Pons (tissue), 1 donor: Measurements from ENCODE around the gene RNASE9.
"Not testable (repeated sequence)": the region's sequence is repeated elsewhere in the genome, so short reads cannot be mapped to it uniquely, and the experiment has no call there.

Experiments
- DNase-seq: peaks from one replicate; pipeline ENCODE4 v3.0.0-alpha.2; 2016; ENCODE audit warnings: low spot score

The RNASE9 gene

GRCh38 chr14:20560961-20561360 is at the start of gene RNASE9:
Gene RNASE9 (minus strand): TSS chr14:20561047.
- DNase-seq = no peak

GRCh38 chr14:20610002-20610765 is 49.3 kb upstream of the RNASE9 start:
- peak; percentile 78 for DNase-seq

DNA sequence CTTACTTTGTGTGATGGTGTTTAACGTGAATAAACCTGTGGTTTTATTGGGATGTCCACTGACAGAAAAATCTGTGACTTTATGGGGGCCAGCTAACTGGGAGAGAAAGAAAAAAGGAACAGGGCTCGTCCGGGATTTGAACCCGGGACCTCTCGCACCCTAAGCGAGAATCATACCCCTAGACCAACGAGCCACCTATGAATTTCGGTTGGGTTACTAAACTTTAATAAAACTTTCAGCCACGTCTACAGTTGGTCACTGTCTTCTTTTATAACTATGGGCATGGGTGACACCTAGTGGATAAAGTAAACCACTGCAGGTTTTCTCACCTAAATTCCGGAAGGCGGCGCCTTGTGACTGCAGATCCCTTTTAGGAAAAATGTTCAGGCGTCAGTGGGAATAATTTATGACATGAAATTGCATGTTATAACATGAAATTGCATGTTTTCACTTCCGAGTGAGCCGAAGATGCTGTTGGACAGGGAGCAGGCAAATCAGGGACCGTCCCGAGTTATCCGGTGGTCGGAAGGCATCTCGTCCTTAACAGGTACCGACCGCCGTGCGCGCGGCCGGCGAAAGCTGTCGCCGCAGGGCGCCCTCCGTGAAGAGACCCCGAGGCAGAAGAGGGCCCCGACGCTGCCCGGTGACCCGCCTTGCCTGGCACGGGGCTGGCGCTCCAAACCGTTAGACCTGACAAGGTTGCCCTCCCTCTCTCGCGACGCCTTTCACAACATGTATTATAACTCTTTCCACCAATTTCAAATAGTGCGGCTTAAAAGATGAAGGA is 48.6 kb upstream of the RNASE9 start:
- peak; percentile 96 for DNase-seq

- no peak for DNase-seq
Observed at GRCh38 chr14:20608383-20609110, 47.7 kb upstream of the RNASE9 start.

DNA sequence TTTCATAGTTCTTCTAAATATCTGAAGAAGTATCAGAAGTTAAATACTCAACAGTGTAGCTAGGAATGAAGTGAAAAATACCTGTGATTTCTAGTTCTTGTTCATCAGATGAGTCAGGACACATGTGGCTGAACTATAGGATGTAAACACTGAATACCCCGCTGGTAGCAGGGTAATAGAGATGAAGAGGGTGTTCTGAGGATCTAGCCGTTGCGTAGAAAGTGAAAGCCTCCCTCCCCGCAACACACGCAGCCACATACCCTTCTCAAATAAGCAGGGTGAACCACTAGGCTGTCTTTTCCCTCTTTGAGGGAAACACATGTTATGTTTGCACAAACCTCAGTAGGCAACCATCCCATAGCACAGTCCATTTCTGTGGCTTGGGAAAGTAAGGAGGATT is 46.8 kb upstream of the RNASE9 start:
- no peak for DNase-seq

DNA sequence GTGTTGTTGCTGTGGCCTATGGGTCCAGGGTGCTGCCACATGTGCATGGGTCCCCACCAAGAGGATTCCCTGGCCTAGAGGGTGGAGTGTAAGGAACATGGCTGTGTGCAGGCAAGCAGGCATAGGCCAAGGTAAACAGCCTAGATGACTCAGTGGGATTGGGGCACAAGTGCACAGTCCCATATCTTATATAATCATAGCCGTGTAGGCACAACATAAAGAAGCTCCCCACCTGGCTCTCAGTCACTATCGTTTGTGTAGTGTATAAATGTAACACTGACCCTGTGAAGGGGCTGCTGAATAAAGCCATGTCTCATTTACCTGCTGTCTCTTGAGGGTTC is 46.0 kb upstream of the RNASE9 start:
- DNase-seq = no peak

DNA sequence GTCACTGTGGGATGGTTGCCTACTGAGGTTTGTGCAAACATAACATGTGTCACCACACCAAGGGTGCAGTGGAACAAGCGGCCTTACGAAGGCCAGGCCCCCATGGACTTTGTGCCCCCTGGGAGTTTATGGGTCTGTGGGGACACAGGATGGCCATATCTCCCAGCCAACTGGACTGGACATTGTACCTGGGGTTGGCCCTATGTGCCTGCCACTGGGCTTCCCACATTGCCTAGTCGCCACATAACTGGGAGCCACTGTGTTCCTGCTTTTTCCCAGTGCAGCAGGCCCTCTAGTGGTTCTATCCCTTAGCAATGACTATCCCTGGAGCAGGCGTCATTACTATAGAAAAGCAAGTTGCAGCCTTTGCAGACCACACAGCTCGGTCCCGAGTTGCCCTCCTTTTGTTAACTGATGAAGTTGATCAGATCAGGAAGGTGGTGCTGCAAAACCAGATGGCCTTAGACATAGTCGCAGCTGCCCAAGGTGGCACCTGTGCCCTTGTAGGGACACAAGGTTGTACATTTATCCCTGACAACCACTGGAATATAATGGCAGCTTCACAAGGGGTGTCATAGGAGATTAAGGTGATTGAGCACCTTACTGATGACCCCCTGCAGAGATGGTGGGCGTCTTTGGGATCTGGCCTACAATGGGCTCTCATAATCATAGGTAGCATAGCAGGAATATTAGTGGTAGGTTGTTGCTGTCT is 45.5 kb upstream of the RNASE9 start:
- DNase-seq = peak; percentile 47

DNA sequence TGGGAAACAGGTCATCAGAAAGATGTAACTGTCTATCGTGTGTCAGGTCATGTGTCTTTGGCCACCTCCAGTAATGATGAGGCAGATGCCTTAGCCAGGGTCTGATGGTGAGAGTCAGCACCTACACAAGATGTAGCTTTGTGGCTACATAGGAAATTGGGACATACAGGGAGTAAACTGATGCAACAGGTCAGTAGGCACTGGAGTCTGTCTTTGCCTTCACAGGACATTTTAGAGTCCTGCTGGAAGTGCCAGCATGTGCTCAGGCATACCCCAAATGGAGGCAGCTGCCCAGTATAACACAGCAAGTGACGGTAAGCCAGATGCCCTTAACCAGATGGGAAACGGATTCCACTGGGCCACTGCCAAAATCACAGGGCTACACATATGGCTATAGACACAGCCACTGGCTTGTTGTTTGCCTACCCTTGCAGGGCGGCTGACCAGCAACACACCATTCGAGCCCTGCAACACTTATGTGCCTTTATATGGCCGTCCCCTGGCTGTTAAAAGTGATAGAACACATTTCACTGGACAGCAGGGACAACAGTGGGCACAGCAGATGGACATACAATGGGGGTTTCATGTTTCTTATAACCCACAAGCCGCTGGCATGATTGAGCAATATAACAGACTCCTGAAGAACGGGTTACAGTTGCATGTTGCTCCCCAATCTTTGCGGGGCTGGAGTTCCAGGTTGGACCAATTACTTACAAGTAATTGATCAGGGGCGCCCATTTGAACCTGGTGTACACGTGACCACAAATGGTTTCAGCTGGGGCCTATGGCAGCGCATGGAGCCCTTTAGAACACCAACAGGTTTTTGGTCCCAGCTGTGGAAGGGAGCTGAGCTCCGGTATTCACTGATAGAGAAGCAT is 43.2 kb upstream of the RNASE9 start:
- DNase-seq = no peak

DNA sequence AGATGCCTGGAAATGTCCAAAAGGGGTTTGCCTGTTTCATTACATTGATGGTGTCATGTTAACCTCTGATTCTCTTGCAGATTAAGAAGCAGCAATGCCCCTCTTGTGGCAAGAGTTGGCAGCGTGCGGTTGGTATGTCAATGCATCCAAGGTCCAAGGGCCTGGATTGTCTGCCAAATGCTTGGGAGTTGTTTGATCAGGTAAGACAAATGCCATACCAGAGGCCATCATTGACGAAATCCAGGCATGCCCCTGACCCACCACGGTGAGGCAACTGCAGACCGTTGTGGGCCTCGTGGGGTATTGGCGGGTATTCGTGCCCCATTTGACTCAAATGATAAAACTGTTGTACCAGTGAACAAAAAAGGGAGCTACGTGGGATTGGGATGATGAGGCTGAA is 41.7 kb upstream of the RNASE9 start:
- no peak for DNase-seq

DNA sequence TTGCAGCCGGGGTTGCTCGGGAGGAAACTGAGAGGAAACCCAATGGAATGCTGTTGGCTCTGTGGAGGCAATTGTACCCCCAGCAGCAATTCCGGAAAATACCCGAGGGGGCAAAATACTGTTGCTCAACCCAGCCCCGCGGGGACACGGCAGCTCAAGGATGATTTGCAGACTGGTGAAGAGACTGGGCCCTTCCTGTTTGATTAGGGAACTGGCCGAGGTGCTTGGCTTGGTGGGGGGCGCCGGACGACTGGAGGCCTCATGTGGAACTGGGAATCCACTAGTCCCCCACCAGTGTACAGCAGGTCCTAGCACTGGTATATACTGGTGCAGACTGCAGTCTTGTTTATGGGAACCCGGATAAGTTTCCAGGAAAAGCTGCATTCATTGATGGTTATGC is 40.7 kb upstream of the RNASE9 start:
- DNase-seq = no peak

- DNase-seq = no peak
Observed at GRCh38 chr14:20597108-20597507, 36.3 kb upstream of the RNASE9 start.

DNA sequence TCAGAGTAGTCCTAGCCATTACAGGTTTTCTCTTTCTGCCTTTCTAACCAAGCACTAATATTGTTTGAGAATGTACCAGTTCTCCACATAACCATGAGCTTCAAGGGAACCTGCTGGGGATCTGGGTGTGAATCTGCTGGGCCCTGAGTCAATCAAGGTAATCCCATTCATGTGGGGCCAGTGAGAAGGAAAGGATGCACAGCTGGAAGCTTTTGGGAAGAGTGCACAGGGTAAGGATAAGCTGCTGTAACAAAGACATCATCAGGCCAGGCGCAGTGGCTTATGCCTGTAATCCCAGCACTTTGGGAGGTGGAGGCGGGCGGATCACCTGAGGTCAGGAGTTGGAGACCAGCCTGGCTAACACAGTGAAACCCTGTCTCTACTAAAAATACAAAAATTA is 34.9 kb upstream of the RNASE9 start:
- DNase-seq = not testable (repeated sequence)

GRCh38 chr14:20592574-20592973 is 31.7 kb upstream of the RNASE9 start:
- DNase-seq = no peak

DNA sequence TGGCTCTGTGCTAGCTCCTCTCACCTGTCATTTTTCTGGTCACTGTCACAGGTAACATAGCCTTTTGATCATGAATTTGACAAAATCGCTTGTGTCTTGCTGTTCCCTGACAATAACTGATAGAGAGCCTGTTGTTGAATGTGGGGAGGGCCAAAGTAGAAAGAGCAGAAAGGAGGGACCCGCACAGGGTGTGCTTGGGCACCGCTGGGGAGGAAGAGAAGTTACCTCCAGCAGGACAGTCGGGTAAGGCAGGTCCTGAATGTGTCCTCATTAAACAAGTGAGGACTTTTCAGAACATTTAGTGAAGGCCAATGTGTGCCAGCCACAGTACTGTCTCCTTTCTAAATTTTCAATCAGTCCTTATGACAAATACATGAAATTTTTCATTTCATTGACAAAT is 30.4 kb upstream of the RNASE9 start, which contains the start of gene RNASE12:
Gene RNASE12 (minus strand): TSS at position 142 of the 400 bp plus-strand sequence. CDS start 653 bp downstream, outside the sequence.
- DNase-seq = no peak

DNA sequence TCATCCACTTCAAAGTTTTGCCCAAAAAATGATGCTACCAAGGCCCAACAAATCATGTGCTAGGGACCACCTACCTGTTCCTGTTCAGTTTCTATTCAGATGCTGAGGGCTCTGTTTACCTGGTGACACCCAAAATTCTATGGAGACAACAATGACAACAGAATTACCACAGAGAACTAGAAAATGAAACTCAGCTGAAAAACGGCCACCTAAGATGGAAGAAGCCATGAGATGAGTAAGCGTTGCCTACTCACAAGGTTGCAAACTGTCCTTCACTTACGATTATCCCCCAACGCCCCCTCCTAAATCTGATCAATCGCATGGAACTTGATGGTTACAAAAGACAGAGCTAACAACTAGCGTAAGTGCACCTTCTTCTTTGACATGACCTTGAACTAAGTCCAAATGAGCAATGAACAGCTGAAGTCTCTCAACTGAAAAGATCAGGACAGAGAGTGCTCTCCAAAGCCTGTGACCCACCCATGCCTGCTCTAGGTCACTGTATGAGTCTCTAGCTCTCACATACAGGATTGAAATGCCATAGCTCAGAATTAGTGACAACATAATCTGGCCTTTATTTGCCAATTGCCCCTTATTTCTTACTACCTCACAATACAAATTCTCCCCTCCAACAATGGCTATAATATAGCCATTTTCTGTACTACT is 26.8 kb upstream of the RNASE9 start, which contains the start of gene RNASE11:
Gene RNASE11 (minus strand): TSS at position 513 of the 666 bp plus-strand sequence.
- DNase-seq = no peak

DNA sequence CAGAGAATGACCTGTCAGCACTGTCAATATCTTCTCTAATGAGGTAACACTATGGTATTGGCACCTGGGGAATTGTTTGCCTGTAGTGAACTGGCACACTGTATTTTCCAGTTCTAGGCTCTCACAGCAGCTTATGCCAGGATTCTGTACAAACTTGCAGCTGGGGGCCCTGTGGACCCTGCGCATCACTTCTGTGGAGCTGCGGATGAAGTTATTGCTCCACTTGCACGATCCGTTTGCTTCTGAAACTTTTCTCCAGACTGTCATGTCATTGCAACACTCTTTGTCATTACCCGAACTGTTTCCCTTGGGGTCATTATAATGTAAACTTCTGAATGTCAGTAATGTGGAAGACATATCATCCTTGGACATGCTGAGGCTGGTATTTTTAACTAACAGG is 23.1 kb upstream of the RNASE9 start:
- DNase-seq = no peak

GRCh38 chr14:20583142-20583541 is 22.3 kb upstream of the RNASE9 start:
- no peak for DNase-seq

- DNase-seq = no peak
Observed at GRCh38 chr14:20580242-20580641, 19.4 kb upstream of the RNASE9 start.

- no peak for DNase-seq
Observed at GRCh38 chr14:20578784-20579502, 18.1 kb upstream of the RNASE9 start.

DNA sequence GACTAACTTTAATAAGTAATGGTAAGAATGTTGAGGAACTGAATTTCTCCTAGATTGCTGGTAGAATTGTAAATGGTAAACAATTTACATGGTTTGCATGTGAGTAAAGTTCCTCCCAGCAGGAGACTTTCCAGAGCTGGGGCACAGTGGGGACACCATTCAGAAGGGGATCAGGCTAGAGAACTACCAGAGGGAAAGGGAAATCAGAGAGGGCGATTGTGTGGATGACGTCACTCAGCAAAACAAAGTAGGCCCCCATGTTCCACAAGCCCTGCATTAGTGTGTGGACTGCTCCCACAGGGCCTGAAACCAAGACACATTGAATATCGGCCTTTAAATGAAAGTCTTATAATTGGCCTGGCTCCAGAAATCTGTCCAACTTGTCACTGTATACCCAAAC is 17.5 kb upstream of the RNASE9 start:
- no peak for DNase-seq
